Stimulated activated CD4-positive, alpha-beta T cell treated with anti-CD3 and anti-CD28 coated beads, Interleukin-15, amount 100 ng/mL, for 24 hours (primary cell): ENCODE measurements around the gene HOXB4.

Experiments used
- DNase-seq: peaks from one replicate; pipeline ENCODE4 v3.0.0-alpha.2; 2020

HOXB4 gene

DNA sequence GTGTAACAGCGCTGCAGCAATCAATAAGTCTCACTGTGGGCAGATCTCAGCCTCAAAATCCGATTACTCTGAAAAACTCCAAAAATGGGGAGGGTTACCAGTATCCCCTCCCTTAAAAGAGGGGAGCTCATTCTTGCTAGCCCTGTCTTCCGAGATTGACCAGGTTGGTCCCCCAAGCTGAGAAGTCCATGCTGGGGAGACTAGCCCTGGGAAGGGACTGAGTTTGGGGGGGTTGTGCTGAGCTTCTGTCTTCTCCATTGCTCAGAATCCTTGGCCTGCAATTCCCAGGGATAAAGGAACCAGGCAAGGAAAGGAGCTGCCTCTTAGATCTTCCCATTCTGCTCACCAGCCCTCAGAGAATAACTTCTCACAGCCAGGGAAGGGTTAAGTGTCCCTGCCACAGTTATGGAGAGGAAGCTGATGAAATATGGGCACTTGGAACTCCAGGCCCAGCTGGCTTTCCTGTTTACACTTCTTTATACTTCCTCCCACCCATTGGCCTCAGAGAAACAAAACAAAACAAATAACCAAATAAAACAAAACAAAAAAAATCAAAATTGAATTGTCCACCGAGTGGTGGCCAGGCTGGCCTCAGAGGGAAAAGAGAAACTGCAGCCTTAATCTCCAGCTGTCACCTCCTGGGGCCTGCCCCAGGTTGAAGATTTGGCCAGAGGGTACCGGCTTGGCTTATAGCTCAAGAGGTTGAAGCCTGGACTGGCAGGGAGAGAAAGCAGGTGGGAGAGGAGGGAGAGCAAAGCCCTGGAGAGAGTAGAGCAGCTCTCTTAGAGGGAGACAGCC is 9.3 kb upstream of the HOXB4 start:
- no peak for DNase-seq

DNA sequence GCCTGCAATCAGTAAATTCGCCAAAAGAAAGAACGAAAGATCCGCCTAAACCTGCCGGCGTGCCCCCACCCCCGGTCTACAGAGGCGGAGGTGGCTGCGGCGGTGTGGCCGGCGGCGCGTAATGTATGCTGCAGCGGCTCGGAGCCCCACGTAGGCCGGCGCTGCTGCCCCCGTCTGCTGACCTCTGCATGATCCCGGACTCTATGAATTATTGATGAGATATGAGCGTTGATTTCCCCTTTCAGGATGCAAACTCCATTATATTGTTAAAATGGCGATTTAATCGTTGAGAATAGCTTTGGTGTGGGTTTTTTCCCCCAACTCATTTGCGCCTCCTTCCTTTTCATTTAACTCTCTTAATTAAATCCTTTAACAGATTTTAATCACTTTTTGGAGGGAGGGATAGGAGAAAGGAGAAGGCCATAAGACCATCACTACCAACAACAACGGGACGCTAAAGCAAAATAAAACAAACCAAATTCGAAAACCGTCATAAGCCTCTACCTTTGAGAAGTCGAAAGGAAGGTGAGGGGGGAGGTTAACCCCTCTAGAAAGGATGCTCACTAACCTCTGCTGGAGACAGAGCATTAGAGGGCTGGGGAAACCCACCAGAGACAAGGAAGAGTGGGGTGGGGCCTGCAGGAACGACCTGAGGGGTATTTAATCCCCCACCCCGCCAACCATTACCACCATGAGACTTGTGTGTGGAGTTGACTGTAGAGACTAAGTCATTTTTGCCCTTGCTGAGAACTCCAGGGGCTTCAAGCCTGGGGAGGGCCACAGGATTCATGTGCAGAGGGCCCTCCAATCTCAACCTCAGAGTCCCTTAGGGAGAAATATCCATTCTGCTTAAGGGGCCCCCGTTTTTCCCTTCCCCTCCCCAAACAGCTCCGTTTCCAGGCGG is 8.5 kb upstream of the HOXB4 start:
- peak; percentile 53 for DNase-seq

DNA sequence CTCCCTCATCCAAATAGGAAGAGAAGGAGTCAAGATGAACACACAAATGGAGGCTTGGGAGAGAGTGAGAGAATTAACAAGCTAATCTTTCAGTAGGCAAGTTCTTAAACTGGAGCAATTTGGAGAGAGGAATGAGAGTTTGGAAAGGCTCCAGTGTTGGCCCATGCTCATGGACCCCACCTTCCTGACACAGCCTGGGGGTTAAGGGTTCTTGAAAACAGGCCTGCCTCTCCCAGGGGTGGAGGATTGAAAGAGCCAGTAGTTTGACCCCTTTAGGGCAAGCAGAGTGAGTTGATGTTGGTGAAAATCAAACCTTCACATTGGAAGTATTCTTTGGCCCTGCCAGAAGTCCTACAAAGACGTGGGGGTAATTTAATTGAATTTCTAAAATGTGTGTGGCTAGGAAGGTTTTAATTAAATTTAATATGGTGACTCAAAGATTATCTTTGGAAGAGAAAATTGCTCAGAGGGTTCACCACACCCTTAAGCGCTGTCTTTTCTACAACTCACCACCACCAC is 6.1 kb upstream of the HOXB4 start:
- no peak for DNase-seq

DNA sequence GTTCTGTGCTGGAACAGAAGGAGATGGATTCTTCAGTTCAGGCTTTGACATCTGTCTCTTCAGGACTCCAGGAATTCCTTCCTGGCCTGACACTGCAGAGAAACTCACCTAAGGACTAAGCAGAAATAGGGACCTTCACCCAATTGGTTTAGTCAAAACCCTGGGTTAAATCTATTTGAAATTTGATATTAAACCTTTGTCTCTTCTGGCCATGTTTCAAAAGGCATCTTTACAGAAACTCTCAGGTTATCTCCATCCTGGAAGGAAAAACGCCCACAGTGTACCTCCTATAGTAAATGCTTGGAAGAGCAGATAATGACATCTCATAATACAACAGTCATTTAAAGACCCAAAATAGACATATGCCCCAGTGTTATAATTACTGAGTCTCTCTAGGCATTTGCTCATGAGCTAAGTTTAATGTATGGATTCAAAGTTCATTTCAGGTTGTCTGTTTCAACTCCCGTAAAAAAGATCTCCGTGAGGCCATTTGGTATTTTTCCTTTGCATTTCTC is 5.6 kb upstream of the HOXB4 start:
- DNase-seq: no peak

DNA sequence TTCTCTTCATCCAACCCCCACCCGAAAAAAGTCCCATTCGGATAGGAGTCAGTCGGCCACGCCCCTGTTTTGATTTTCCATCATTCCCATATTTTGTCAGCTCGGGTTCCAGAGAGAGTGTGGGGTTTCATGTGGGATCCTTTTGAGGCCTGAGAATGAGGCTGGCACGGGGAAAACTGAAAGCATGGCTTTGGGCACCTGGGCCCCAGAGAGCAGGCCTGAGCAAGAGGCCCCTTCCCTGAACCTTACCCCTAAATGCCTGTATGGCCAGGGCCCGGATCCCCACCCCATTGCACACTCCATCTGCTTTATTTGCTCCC is 4.6 kb upstream of the HOXB4 start:
- DNase-seq: no peak

DNA sequence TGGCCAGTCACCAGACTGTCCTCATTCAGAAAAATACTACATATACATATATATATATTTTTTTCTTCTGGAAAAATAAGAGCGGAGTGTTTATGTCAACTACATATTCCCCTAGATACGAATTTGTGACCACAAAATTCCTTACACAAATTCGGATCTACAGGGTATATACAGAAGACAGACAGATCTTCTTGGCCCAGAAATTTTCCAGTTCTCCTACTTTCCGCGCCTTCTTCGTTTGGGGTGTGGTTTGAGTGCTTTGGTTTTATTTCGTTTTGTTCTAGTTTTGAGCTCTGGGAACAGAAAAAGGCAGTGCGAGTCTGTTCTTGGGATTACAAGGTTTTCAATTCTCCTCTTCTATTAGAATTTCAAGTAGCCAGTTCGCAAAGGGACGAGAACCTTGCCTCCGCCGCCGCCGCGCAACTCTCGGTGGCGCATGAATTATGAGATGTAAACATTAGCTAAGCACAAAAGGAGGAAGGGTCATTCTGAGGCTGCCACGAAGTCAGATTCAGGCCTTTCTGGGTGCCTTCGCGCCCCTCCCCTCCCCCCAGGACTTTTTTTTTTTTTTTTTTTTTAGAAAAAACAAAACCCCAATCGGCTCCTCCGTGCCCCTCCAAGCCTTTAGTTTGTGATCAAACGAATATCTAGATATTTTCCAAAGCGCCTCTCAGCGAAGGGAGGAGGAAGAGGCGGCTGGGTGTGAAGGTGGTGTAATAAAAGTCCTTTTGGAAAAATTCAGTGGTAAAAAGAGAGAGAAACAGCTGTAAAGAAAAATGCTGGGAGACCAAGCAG is 1.8 kb upstream of the HOXB4 start:
- no peak for DNase-seq

DNA sequence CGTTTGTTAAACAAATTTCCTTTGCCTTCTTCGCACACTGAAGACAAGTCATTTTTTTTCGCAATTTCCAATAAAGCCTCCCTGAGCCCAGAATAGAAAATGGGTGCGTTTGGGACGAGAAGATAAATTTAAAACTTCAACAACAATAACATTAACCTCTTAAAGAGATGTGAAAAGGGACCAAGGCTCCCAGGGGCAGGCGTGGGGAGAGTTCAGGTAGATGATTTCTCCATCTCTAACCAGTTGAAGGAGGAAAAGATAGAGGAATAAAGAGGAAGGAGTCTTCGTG is 1.3 kb upstream of the HOXB4 start:
- no peak for DNase-seq

DNA sequence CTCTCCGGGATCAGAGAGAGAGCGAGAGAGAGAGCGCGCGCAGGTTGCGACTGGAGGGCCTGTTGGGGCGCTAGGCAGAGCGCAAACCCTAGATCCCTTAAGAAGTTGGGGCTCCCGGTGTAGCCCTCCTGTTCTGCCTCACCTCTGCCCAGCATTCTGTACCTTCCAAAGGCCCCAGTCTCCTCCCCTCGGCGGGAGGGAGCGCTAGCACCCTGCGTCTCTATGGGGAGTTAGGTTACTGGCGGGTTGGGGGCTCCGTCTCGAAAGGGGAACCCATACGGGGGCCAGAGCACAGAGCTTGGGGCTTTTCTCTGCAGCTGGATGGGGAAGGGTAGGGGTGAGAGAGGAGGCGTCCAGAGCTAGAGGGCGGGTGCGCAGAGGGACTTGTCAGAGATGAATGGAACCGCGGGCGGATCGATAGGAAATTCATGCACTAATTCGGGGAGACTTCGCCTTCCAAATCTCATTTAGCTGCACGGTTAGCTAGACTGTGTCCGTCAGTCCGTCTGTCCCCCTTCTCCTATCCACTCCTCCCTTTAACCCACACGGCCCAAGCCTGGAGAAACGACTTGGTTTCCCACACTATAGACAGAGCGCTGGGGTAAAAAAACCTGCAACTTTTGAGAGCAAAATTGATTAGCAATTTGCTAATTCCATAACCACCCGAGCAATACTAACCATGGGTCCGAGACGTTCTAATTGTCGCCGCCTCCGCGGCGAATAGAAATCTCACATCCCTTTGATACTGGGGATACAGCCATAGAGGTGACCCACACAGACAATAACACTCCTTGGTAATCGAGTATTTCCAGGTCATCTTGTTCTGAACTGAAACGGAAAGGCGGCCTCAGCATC is 693 bp upstream of the HOXB4 start:
- DNase-seq: peak; percentile 35

DNA sequence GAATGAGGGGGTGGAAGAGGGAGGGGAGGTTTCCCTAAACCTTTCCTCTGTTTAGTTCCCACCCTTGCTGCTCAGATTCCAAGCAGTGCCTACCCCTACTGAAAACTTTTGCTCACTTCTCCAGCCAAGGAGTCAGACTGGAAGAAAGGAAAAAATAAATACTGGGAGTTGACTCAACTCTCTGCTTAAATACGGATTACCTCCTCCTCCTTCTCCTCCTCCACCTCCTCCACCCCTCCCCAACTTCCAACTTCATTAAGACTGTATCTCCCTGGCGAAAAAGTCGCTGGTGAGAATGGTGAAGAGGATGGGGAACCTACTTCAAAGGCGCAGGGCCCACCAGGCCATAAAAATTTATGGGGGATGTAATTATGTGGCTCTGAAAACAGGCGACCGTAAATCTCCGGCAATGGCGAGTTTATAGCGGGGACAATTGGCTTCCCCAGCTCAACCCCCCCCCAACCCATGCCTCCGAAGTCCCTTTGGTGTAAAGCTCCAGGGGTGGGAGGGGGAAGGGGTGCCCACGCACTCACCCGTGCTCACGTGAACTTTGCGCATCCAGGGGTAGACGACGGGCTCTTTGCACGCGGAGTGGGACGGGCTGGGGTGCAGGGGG is 712 bp downstream of the HOXB4 start:
- DNase-seq: no peak

DNA sequence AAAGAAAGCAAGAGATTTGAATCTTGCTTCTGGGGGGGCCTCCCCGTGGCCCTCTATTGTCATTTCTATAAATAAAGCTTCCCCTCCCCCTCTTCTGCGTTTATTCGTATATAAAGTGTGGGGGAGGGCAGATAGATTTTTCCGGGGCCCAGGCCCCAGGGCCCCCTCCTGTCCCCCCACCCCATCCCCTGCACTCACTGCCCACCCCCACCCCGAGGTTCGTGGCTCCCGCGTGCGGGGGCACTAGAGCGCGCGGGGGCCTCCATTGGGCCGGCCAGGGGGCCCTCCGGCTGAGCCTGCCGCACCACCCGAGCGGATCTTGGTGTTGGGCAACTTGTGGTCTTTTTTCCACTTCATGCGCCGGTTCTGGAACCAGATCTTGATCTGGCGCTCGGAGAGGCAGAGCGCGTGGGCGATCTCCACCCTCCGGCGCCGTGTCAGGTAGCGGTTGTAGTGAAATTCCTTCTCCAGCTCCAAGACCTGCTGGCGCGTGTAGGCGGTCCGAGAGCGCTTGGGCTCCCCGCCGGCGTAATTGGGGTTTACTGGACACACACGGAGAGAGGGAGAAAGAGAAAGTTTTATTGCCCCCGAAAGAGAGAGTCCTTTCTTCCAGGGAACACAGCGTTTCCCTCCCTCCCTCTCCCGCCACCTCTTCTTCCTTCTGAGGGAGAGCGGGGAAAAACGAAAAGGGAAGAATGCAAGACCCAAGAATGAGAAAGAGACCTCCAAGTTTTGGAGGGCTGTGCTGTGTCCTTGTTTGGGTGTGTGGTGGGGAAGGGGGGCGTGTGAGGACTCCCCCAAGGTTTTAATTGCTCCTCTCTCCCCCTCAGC is 1.5 kb downstream of the HOXB4 start:
- DNase-seq: peak; percentile 45

DNA sequence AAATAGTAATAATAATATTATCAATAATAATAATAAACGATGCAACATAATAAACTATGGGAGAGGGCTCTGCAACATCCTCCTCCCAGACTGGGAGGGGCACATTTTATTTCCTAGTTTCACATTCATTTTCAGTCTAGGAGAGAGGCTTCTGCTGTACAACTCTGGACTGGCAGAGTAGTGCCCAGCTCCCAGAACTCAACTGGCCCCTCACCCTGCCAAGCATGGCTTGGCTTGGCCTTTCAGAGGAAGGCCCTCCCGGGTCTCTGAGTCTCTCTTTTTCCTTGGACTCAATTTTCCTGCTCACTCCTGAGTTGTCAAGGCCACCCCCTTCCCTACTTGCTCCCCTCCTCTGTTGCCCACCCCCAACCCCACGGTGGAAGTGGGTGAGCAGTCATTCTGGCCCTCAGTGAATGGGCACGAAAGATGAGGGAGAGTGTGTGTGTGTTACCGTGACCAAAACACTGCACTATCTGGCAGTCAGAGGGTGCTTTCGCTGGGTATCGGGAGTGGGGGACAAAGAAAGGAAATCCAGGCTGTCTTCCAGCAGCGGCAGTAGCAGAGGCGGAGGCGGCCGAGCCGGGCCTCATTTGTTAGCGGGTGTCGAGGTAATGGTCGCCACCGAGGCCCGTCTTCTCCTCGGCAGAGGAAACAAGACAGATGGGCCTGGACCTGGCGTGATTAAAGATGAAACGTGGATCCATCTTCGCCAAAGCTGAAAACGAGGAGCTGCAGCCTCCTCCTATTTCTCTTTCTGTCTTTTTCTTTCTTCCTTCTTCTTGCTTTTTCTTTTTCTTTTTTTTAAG is 2.3 kb downstream of the HOXB4 start:
- DNase-seq: no peak

DNA sequence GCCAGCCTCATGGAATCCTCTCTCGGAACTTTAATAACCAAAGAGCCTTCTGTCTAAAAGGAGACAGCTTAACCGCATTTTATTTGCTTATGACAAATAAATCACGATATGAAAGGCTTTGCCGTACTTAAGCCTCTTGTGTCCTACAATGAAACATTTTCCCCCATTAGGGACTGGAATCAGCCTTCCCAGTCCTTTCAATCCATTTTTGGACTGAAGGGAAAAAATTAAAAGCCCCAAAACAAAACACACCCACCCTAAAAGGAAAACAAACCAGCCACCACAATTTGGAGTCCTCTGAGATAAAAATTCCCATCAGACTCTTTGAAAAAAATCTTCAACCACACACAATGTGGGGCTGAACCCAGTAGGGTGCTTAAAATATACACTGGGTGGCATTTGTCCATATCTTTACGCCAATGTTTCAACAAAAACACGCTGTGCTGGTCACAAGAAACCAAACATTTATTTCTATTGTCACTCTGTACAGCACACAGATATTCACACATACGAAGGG is 3.0 kb downstream of the HOXB4 start:
- no peak for DNase-seq

DNA sequence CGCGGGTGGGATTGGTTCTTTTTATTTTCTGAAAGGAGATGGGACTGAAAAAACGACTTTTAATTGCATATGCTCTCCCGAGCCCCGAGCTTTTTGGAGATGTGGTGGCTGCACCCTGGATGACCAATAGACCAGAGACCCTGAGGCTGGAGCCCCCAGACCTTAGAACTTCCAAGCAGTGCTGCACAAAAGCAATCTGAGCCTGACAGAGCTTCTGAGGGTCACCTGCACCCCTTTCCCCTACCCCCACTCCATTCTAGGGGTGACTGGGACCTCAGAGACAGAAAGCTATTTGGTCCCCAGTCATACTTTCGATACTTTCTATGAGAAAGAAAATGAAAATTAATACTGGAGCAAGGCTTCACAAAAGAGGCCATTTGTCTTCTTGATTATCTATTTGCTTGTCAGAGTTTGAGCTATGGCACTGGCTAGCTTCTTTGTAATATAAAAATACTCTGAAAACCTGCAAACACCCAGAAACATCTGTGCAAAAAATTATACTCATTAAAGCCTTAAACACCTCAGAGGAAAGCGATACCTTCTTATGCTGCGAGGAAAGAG is 3.6 kb downstream of the HOXB4 start:
- DNase-seq: no peak

DNA sequence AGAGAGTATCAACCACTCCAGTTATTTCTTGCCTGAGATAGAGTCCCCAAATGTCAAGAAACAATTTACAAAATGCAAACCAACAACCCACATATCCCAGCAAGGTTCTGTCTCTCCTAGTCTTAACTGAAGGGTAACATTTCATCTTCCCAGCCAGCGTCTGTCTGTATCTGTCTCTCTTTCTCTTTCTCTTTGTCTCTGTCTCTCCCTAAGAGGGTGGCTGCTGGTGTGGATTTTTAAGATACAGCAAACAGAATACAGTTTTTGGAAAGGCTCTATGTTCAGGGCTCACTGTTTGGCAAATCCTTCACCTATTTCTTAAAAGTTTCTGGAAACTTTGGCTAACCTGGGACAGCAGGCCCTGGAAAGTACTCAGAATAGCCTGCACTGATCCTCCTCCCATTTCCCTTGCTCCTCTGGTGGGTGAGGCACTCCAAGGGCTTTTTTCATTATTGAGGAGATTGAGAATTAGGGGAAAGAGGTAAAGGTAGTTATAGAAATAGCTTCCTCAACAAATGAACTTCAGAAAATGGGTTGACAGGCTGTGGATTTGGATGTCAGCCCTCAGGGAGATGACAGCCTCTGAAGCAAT is 6.2 kb downstream of the HOXB4 start:
- DNase-seq: no peak

DNA sequence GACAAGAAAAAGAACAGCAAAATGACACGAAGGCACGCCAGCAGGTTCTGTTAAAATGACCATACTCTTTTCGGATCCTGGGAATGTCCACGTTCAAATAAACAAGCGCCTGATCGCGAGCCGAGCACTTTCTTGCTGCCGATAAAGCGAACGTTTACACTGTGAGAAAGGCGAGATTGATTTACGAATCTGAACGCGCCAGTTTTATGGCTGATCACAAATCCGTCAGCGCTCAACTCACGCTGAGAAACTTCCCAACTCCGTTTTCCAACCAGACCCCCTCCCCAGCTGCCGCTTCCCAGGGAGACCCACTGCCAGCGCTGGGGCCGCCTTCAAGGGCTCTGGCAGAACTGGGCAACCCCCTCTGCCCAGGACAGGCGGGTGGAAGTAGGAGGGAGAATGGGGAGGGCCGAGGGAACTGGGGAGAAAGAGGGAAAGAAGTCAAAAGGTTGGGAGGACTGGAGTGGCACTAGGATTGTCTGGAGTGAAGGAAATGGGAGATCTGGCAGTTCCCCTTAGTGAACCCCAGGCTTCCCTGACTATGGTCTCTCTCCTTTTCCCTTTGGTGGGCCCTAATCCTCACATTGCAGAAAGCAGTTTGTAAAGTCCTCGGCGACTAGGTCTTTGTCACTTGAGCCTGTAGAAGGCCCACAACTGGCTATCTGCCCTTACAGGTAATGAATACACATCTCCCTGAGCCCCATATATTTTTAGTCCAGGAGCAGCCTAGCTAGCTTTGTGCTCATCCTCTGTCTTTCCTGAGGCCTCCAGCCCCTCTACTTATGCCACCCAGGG is 6.9 kb downstream of the HOXB4 start:
- no peak for DNase-seq

DNA sequence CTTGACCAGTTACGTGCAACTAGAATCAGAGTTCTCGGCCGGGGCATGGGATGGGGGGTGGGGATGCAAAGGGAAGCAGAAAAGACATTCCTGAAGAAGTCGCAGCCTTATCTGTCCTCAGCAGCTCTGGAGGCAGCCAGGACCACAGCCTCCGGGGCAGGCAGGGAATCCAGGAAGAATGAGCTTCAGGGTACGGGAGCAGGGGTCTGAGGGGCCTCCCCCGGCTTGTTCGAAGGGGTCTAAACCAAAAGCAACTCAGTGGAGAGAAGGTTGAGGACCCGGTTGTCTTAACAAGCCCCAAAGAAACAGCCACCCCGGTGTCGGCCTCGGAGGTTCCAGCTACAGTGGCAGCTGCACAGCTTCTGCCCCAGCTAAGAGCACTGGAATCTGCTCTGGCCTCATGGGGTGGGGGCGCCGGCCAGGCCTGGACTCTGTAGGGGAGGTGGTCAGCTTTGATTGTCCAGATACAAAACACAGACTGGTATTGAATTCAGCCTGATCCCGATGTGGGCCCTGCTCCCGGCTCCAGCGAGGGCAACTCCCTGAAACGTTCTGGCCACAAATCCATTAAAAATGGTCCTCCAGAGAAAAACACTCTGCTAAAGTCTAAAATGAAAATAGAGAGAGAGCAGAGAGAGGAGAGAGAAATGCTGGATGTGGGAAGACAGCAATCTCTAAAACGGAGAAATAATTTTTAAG is 7.7 kb downstream of the HOXB4 start:
- no peak for DNase-seq

DNA sequence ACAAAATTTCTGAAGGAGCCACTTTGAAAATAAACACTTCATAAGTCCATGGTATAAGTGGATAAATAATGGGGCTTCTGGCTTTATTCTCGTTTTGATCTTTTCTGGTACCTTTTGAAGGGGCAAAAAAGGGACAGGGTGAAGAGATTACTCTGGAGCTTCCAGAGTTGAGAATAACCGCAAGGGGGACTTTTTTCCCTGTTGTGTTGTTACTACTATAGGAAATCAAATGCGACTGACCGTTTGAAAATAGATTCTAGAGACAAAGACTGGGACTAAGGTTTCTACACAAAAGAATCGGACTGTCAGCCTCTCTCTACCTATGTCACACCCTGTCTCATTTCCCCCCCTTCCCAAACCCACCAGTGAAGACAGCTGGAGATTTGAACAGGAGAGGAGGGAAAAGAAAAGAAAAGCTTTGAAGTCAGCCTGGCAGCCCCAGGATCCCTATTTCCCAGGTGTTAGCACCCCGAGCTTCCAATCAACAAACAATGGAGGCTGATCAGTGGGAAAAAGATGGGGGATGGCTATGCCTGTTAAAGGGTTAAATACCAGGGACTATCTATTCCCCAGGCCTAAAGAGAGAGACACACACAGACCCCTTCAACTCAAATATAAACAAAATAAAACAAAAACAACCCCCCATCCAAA is 8.4 kb downstream of the HOXB4 start:
- no peak for DNase-seq
